ENCODE data around the gene MAST4.
"Not testable (repeated sequence)": the region's sequence is repeated elsewhere in the genome, so short reads cannot be mapped to it uniquely, and the experiment has no call there.

Gene MAST4

GRCh38 chr5:66818935-66819328 is 222.7 kb downstream of the MAST4 start:
- H3K4me3 ChIP-seq (ENCODE audit: low read depth, low read length) = no peak overlapping the region
- no peak for DNase-seq (ENCODE audit: low read depth)
- no peak for TF ChIP-seq CTCF (IDR thresholded peaks at IDR 0.05; ENCODE audit: low read depth, low read length, missing control alignments)
- in situ Hi-C loops (cut with HindIII; ENCODE audit: low sequenced_read_pairs) = no loop called here

- no peak overlapping the region for H3K4me3 ChIP-seq (ENCODE audit: low read depth, low read length)
- TF ChIP-seq CTCF (IDR thresholded peaks at IDR 0.05; ENCODE audit: low read depth, low read length, missing control alignments) = no peak
- in situ Hi-C loops (cut with HindIII; ENCODE audit: low sequenced_read_pairs) = no loop called here
- no peak for DNase-seq (ENCODE audit: low read depth)
Measured at GRCh38 chr5:66820630-66821207, 224.5 kb downstream of the MAST4 start.

GRCh38 chr5:66821688-66822429 is 225.7 kb downstream of the MAST4 start:
- no peak overlapping the region for H3K4me3 ChIP-seq (ENCODE audit: low read depth, low read length)
- no peak for DNase-seq (ENCODE audit: low read depth)
- in situ Hi-C loops (cut with HindIII; ENCODE audit: low sequenced_read_pairs) = no loop called here
- no peak for TF ChIP-seq CTCF (IDR thresholded peaks at IDR 0.05; ENCODE audit: low read depth, low read length, missing control alignments)

GRCh38 chr5:66822906-66823305 is 226.7 kb downstream of the MAST4 start:
- DNase-seq (ENCODE audit: low read depth); H3K4me3 ChIP-seq (ENCODE audit: low read depth, low read length); in situ Hi-C loops (cut with HindIII; ENCODE audit: low sequenced_read_pairs): not testable (repeated sequence)

GRCh38 chr5:66824476-66824875 is 228.3 kb downstream of the MAST4 start:
- no peak for TF ChIP-seq CTCF (IDR thresholded peaks at IDR 0.05; ENCODE audit: low read depth, low read length, missing control alignments)
- no peak overlapping the region for H3K4me3 ChIP-seq (ENCODE audit: low read depth, low read length)
- no peak for DNase-seq (ENCODE audit: low read depth)
- in situ Hi-C loops (cut with HindIII; ENCODE audit: low sequenced_read_pairs) = no loop called here

GRCh38 chr5:66826263-66826662 is 230.1 kb downstream of the MAST4 start:
- TF ChIP-seq CTCF (IDR thresholded peaks at IDR 0.05; ENCODE audit: low read depth, low read length, missing control alignments) = no peak
- DNase-seq (ENCODE audit: low read depth) = no peak
- no peak overlapping the region for H3K4me3 ChIP-seq (ENCODE audit: low read depth, low read length)
- in situ Hi-C loops (cut with HindIII; ENCODE audit: low sequenced_read_pairs) = no loop called here

GRCh38 chr5:66826696-66827095 is 230.5 kb downstream of the MAST4 start:
- no peak for TF ChIP-seq CTCF (IDR thresholded peaks at IDR 0.05; ENCODE audit: low read depth, low read length, missing control alignments)

More at GRCh38 chr5:66826696-66827095, 230.5 kb downstream of the MAST4 start:
- in situ Hi-C loops (cut with HindIII; ENCODE audit: low sequenced_read_pairs) = no loop called here
- no peak overlapping the region for H3K4me3 ChIP-seq (ENCODE audit: low read depth, low read length)
- no peak for DNase-seq (ENCODE audit: low read depth)
